K562 (cell line): Measurements from ENCODE around the gene PRDM16. TPM values are rescaled to one million over a fixed set of nuclear protein-coding genes. Genes with fewer than 3 reads are reported as not detected.

ENCODE experiments used
- ATAC-seq: fragments of 200-7000 bp; cut with Tn5 transposase; 3 replicates; pipeline ENCODE4 v1.9.1; 2020; ENCODE audit warnings: moderate library complexity
- BruUV-seq: library from RNA; stranded (reverse); fragments of 400-500 nt; replicated peaks from 2 replicates; lab custom pipeline; 2021; lab: Mats Ljungman, UMichigan
- CTCF ChIA-PET: fragments of 300-600 bp; formaldehyde crosslinking; extraction: SDS; loops from one replicate; lab custom pipeline; 2021; ENCODE audit warnings: low intra/inter-chr PET ratio; lab: Yijun Ruan, JAX
- POLR2A ChIA-PET: fragments of 300-600, 350-650 bp; sonication (Branson Sonifier 250); formaldehyde crosslinking; extraction: SDS; loops from one replicate; lab custom pipeline; 2021; ENCODE audit warnings: antibody characterized with exemption, inconsistent platforms; lab: Yijun Ruan, JAX
- DNase-seq, 4 experiments: peaks; one replicate each; pipeline versions ENCODE4 v3.0.0 to v3.0.0-alpha.2; 2011 to 2018; ENCODE audit warnings: low spot score in 3 of 4, mixed read lengths in 3 of 4; ENCODE audit errors: extremely low read depth in 1 of 4
- FAIRE-seq: peaks from 2 replicates; lab custom pipeline; 2011; peaks lifted over from hg19 to GRCh38; lab: Jason Lieb, UNC
- H2AFZ ChIP-seq: 2 replicates; pipeline ENCODE4 v1.6.0; 2011; ENCODE audit warnings: low read depth, low read length, control low read depth, inconsistent platforms
- H3K27ac ChIP-seq: fragments of 200-600 bp; 3 replicates; pipeline ENCODE4 v1.8.0; 2011; ENCODE audit warnings: low read depth, mild to moderate bottlenecking, control low read depth, inconsistent platforms, low read length, moderate library complexity, mixed read lengths; ENCODE audit errors: extremely low read depth
- H3K27me3 ChIP-seq, 2 experiments: fragments of 300-600 bp in 1 of 2; 2 replicates in 1 of 2; 3 replicates in 1 of 2; pipeline versions ENCODE4 v1.6.0 to v1.8.0; 2011; ENCODE audit warnings: inconsistent platforms in 2 of 2, low read length in 2 of 2, mild to moderate bottlenecking in 1 of 2, mixed read lengths in 1 of 2, moderate library complexity in 1 of 2; ENCODE audit not compliant: control insufficient read depth in 2 of 2, insufficient read depth in 2 of 2
- H3K36me3 ChIP-seq: fragments of 300-600 bp; 3 replicates; pipeline ENCODE4 v1.8.0; 2011; ENCODE audit warnings: mild to moderate bottlenecking, low read length, inconsistent platforms; ENCODE audit not compliant: control insufficient read depth, insufficient read depth
- H3K4me1 ChIP-seq, 2 experiments: fragments of 200-600 bp in 1 of 2; replicated peaks in 1 of 2; 2 replicates in 1 of 2; 3 replicates in 1 of 2; pipeline versions ENCODE4 v1.5.1 to v1.8.0; 2011; ENCODE audit warnings: inconsistent platforms in 2 of 2, low read length in 2 of 2, mild to moderate bottlenecking in 1 of 2, mixed read lengths in 1 of 2, moderate library complexity in 1 of 2; ENCODE audit not compliant: control insufficient read depth in 2 of 2, insufficient read depth in 2 of 2
- H3K4me2 ChIP-seq: 2 replicates; pipeline ENCODE4 v1.6.1; 2011; ENCODE audit warnings: low read length, control low read depth, inconsistent platforms, mixed read lengths; ENCODE audit not compliant: insufficient read depth
- H3K4me3 ChIP-seq: fragments of 200-600 bp; sonication (generic), shearing (Covaris generic); 2 replicates; pipeline ENCODE4 v1.5.1; 2016; ENCODE audit warnings: control low read depth, inconsistent platforms
- H3K79me2 ChIP-seq: fragments of 200-600 bp; 3 replicates; pipeline ENCODE4 v1.8.0; 2011; ENCODE audit warnings: low read length, inconsistent platforms; ENCODE audit not compliant: control insufficient read depth, insufficient read depth
- H3K9ac ChIP-seq, 2 experiments: 2 replicates each; pipeline versions ENCODE4 v1.6.0 to v1.6.1; 2011; ENCODE audit warnings: low read depth in 2 of 2, low read length in 2 of 2, control low read depth in 1 of 2, inconsistent platforms in 1 of 2, mild to moderate bottlenecking in 1 of 2, mixed read lengths in 1 of 2; ENCODE audit not compliant: insufficient read depth in 1 of 2
- H3K9me1 ChIP-seq: one replicate; pipeline ENCODE4 v1.6.0; 2011; ENCODE audit warnings: inconsistent platforms, mild to moderate bottlenecking, low read length, moderate library complexity; ENCODE audit not compliant: control insufficient read depth, insufficient read depth
- H3K9me3 ChIP-seq: replicated peaks from 2 replicates; pipeline ENCODE4 v1.5.1; 2011; ENCODE audit warnings: low read depth, low read length, inconsistent platforms; ENCODE audit not compliant: control insufficient read depth, insufficient read depth
- H4K20me1 ChIP-seq: replicated peaks from 2 replicates; pipeline ENCODE4 v1.6.1; 2011; ENCODE audit warnings: low read length, inconsistent platforms, mixed read lengths; ENCODE audit not compliant: control insufficient read depth, insufficient read depth
- NEUROD1 ChIP-seq: fragments of 150-350 bp; IDR thresholded peaks from 2 replicates; pipeline ENCODE4 v1.6.1; 2014; ENCODE audit warnings: borderline replicate concordance, low read length, low read depth; ENCODE audit not compliant: partially characterized antibody
- OTX1 ChIP-seq: fragments of 450-650 bp; formaldehyde crosslinking; IDR thresholded peaks from 2 replicates; pipeline ENCODE4 v1.4.0; 2022; ENCODE audit warnings: mild to moderate bottlenecking
- PCBP2 ChIP-seq: fragments of 200-400 bp; formaldehyde crosslinking; IDR thresholded peaks from 2 replicates; pipeline ENCODE4 v1.6.1; 2018; ENCODE audit warnings: low read length, low read depth, mild to moderate bottlenecking, moderate library complexity; ENCODE audit not compliant: poor library complexity, severe bottlenecking
- TCF7L2 ChIP-seq: fragments of 150-350 bp; IDR thresholded peaks from 2 replicates; pipeline ENCODE4 v1.6.1; 2016; ENCODE audit warnings: low read depth, mild to moderate bottlenecking, low read length, moderate library complexity
- ZNF699 ChIP-seq: fragments of 250-450 bp; sonication (Bioruptor Pico); IDR thresholded peaks from 2 replicates; pipeline ENCODE4 v1.8.0; 2021; ENCODE audit warnings: mild to moderate bottlenecking, moderate library complexity; ENCODE audit not compliant: insufficient replicate concordance
- WGBS: fragments of 100-300 bp; shearing (Covaris generic); methylation state at CpG from one replicate; pipeline ENCODE4 v1.1.6; 2016; ENCODE audit warnings: low coverage, mixed read lengths; ENCODE audit not compliant: insufficient coverage; ENCODE audit errors: missing lambda C conversion rate; 5-methylcytosine and 5-hydroxymethylcytosine counted together
- in situ Hi-C: fragments of 300-500 bp; cut with MboI; formaldehyde crosslinking; loops from 4 replicates; pipeline ENCODE4 v1.15.0; 2018; ENCODE audit warnings: inconsistent platforms, mixed read lengths
- intact Hi-C: fragments of 100-400 bp; cut with micrococcal nuclease; formaldehyde crosslinking; loops from 2 replicates; pipeline ENCODE4 v1.14.2; 2022
- polyA plus RNA-seq, 8 experiments: library from polyadenylated mRNA; depleted of rRNA in 4 of 8; stranded (reverse) in 5 of 8; unstranded in 3 of 8; fragments of >200 nt; fragmentation: Nextera tagmentation in 2 of 8; fragmentation: Illumina TruSeq in 1 of 8; extraction: Ambion mirVana in 2 of 8; extraction: Trizol in 1 of 8; gene quantifications; 2 replicates each; pipeline versions ENCODE4 v1.2.1 to v1.2.3, GENCODE V29; 2011 to 2014; ENCODE audit warnings: inconsistent platforms in 1 of 8, missing spikeins in 1 of 8
- total RNA-seq, 7 experiments: library from RNA; depleted of rRNA in 6 of 7; stranded (reverse); fragments of >200 nt in 6 of 7; fragmentation: Illumina TruSeq in 2 of 7; extraction: Trizol in 2 of 7; gene quantifications; 2 replicates each; pipeline versions ENCODE4 v1.2.1 to v1.2.3, GENCODE V29; 2011 to 2021; ENCODE audit warnings: low replicate concordance in 1 of 7

Gene PRDM16
- total and polyA plus RNA-seq, 9 of the 15 experiments (the other 6 are each of a cell fraction or from before 2014, with no cell fraction given): 0.10 to 0.27 TPM; not detected in 7

- POLR2A ChIA-PET: interaction anchor here (0.6 kb wide), 1 partner anchor 134 kb away, joined by 3 read pairs; no protein-coding TSS in a partner anchor
- DNase-seq: no peak
- FAIRE-seq: no peak
- H3K4me3 ChIP-seq: no peak overlapping the region
- no peaks in the 10 kb centered on the region for H3K79me2 ChIP-seq
- H2AFZ ChIP-seq: no peak overlapping the region
- TF ChIP-seq OTX1 (CRISPR knock-in tag): no peak
- TF ChIP-seq ZNF699 (CRISPR knock-in tag): no peak
- TF ChIP-seq NEUROD1: no peak
- TF ChIP-seq TCF7L2: no peak
- BruUV-seq: no TSS peak
- no peak overlapping the region for H3K9ac ChIP-seq
- no peak overlapping the region for H3K27ac ChIP-seq
- no peaks in the 10 kb centered on the region for H3K9me3 ChIP-seq
- H3K4me2 ChIP-seq: no peak overlapping the region
- in situ Hi-C loops (no loop called here), intact Hi-C loops (no loop called here)
- 3% methylated on average over 38 of the region's 42 CpGs for WGBS
- CTCF ChIA-PET: no interaction called here
- ATAC-seq: no peak
- no peaks in the 10 kb centered on the region for H3K4me1 ChIP-seq
- peaks cover 19% of the 10 kb centered on the region for H4K20me1 ChIP-seq
- no peaks in the 10 kb centered on the region for H3K36me3 ChIP-seq
- peaks cover 38 to 79% of the 10 kb centered on the region in 2 experiments for H3K27me3 ChIP-seq
- H3K9me1 ChIP-seq: no peaks in the 10 kb centered on the region
Measured at GRCh38 chr1:3155056-3155925, 86.3 kb downstream of the PRDM16 start.

GRCh38 chr1:3155926-3156220 is 86.9 kb downstream of the PRDM16 start:
- no peaks in the 10 kb centered on the region for H3K9me1 ChIP-seq
- no peaks in the 10 kb centered on the region for H3K9me3 ChIP-seq
- H3K27me3 ChIP-seq: peaks cover 41 to 85% of the 10 kb centered on the region in 2 experiments
- CTCF ChIA-PET: no interaction called here
- DNase-seq (no peak), FAIRE-seq (no peak), ATAC-seq (no peak)
- 0% methylated on average over 5 of the region's 5 CpGs for WGBS
- H3K4me1 ChIP-seq: no peaks in the 10 kb centered on the region
- TF ChIP-seq PCBP2: no peak
- TF ChIP-seq, all 486 proteins: peak for 0
- Histone ChIP-seq H3K9ac (no peak overlapping the region), H3K4me2 (no peak overlapping the region), H3K27ac (no peak overlapping the region), H3K79me2 (no peaks in the 10 kb centered on the region), H2AFZ (no peak overlapping the region), H3K4me3 (no peak overlapping the region), H4K20me1 (peaks cover 24% of the 10 kb centered on the region), H3K36me3 (no peaks in the 10 kb centered on the region)
- BruUV-seq: no TSS peak
- in situ Hi-C loops: no loop called here
- POLR2A ChIA-PET: no interaction called here
- intact Hi-C loops: no loop called here
